NOMO-1 (cell line): ENCODE results near the gene CEP112.
A peak's percentile ranks its signal among the peaks of the same experiment; 100 is the strongest.

Experiments used
- DNase-seq, 2 experiments: peaks; one replicate each; lab custom pipeline; 2025; ENCODE audit not compliant: unreplicated experiment in 2 of 2; lab: John Stamatoyannopoulos, UW

The CEP112 gene

GRCh38 chr17:66000216-66000615 lies 191.7 kb downstream of the CEP112 start:
- no peak for DNase-seq

DNA sequence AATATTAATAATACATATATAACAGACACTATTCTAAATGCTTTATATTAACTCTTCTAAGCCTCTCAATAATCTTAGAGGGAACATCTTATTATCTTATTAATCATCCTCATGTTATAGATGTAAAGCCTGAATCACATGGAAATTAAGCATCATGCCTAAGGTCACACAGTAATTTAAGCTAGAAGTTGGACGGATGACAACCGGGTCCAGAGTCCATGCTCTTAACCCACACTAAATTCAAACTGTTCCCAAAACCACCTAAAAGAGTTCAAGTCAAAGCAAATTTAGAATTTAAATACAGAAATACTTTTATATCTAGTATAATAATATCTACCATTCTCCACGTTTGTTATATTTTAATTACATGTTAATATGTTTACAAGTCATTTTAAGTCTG lies 193.3 kb downstream of the CEP112 start:
- DNase-seq, result no peak

DNA sequence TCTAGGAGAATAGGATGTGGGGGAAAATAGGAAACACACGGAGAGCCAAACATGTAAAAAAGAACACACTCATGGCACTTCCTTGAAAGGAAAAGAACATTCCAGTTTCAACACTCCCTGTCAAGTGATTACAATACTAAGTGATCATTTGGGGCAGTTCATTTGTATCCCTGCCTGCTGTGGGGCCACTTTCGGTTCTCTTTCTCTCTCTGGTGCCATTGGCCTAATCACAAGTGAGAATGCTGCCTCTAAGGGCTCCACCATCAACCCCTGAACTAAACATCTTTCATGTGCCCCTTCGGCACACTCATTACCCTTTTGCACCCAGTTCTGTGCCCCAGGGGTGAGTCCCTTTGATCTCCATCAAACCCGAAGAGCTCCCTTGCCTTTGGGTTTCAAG lies 197.3 kb downstream of the CEP112 start:
- no peak for DNase-seq

- DNase-seq, result no peak
These were observed 197.8 kb downstream of the CEP112 start for GRCh38 chr17:65994114-65994513.

DNA sequence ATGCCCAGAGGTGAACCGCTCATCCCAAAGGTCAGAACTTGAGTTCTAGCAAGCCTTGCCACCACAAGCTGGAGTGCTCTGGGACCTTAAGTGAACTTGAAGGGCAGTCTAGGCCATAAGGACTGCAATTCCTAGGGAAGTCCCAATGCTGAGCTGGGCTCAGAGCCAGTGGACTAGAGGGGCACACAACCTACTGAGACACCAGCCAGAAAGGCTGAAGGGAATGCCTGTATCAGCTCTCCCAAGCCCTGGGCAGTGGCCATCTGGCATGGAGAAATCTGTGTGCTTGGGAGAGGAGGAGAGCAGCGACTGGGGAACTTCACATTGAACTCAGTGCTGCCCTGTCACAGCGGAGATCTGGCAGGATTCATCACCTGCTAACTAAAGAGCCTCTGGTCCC lies 201.3 kb downstream of the CEP112 start:
- DNase-seq, result no peak

DNA sequence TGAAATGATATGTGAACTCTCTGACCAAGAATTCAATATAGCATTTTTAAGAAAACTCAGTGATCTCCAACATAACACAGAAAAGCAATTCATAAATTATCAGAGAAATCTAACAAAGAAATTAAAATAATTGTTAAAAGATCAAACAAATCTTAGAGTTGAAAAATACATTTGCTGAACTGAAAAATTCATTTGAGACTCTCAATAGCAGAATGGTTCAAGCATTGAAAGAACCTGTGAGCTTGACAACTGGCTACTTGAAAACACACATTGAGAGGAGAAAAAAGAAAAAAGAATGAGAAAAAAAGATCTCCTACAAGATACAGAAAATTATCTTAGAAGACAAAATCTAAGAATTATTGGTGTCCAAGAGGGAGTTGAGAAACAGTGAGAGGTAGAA lies 203.5 kb downstream of the CEP112 start:
- DNase-seq, result no peak

GRCh38 chr17:65987988-65988387 lies 203.9 kb downstream of the CEP112 start:
- DNase-seq, result peak in 1 of 2 experiments; percentile 18

DNA sequence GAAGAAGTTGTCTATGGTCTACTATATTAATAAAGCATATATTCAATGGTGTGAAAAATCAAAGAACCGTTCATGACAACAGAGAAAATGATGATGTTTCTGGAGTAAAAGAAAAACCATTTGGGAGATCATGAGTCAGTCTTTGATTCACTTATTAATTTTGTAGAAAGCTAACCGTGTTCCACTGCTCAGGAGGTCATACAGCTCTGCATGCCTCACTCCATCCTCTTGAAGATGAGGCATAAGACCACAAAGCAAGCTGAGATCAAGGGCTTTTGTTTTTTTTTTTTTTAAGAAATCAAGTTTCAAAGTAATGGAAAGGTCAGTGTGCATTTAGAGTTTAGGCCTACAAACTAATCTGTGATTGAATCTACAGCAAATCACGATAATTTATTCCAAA lies 206.4 kb downstream of the CEP112 start:
- no peak for DNase-seq

- DNase-seq, result no peak
These were observed 207.6 kb downstream of the CEP112 start for GRCh38 chr17:65984299-65984698.

DNA sequence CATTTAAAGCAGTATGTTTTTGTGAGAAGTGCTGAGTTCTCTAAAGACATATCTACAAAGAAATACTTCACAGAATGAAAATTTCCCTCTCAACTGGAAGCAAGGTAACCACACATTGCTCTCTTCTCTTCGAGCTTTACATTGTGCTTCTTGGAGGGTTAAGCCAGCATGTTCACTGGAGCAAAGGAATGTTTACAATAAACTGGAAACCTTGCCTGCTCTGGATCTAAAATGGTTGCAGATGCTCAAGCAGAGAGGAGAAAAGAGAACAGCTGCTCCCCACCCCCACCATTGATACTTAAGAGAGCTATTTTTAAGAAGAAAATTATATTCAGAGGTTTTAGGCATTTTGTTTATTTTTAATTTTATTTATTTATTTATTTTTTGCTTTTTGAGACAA lies 213.1 kb downstream of the CEP112 start:
- DNase-seq, result no peak

GRCh38 chr17:65977041-65977440 lies 214.9 kb downstream of the CEP112 start:
- no peak for DNase-seq

GRCh38 chr17:65975878-65976277 lies 216.1 kb downstream of the CEP112 start:
- DNase-seq, result peak; percentile 34 to 69

GRCh38 chr17:65973237-65973636 lies 218.7 kb downstream of the CEP112 start:
- DNase-seq, result no peak

- no peak for DNase-seq
These were observed 224.6 kb downstream of the CEP112 start for GRCh38 chr17:65967372-65967771.

GRCh38 chr17:65966072-65966695 lies 225.7 kb downstream of the CEP112 start:
- DNase-seq, result no peak

GRCh38 chr17:65963179-65963578 lies 228.8 kb downstream of the CEP112 start:
- DNase-seq, result no peak

GRCh38 chr17:65959630-65960029 lies 232.3 kb downstream of the CEP112 start:
- DNase-seq, result no peak

- no peak for DNase-seq
These were observed 235.1 kb downstream of the CEP112 start for GRCh38 chr17:65956814-65957213.

DNA sequence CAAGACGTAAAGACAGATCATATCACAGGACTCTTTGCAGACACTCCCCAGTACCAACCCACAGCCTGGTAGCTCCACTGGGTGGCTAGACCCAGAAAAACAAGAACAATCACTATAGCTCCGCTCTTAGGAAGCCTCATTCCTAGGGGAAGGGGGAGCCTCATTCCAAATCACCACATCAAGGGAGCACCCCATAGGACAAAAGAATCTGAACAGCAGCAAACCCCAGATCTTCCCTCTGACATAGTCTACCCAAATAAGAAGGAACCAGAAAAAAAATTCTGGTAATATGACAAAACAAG lies 237.8 kb downstream of the CEP112 start:
- DNase-seq, result no peak

GRCh38 chr17:65953316-65954147 lies 238.4 kb downstream of the CEP112 start:
- no peak for DNase-seq

DNA sequence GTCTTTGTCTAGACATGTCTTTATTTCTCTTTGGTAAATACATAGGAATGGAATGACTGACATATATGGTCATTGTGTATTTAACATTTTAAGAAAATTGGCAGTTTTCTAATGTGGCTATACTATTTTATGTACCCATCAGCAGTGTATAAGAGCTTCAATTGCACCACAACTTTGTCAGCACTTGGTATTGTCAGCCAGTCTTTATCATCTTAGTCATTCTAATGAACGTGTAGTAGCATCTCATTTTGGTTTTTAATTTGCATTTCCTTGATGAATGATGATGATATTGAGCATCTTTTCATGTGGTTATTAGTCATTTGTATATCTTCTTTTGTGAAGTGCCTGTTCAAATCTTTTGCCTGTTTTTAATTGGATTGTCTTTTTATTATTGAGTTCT lies 239.3 kb downstream of the CEP112 start:
- DNase-seq, result no peak

GRCh38 chr17:65952015-65952414 lies 239.9 kb downstream of the CEP112 start:
- DNase-seq, result no peak

GRCh38 chr17:65947831-65948230 lies 244.1 kb downstream of the CEP112 start:
- DNase-seq, result no peak
